SW480 (cell line): ENCODE measurements around the gene MSH5.
"Not testable (repeated sequence)": the region's sequence is repeated elsewhere in the genome, so short reads cannot be mapped to it uniquely, and the experiment has no call there.

Source experiments
- DNase-seq: peaks from one replicate; pipeline ENCODE4 v3.0.0-alpha.2; 2016; ENCODE audit warnings: low spot score

The MSH5 gene

GRCh38 chr6:31739639-31740396, at the start of gene MSH5:
Gene MSH5 (plus strand): TSS chr6:31740005. CDS start chr6:31740467, 462 bp downstream.
- DNase-seq, result peak; percentile 98

- no peak for DNase-seq
Measured at GRCh38 chr6:31690231-31691077, 49.4 kb upstream of the MSH5 start.

- no peak for DNase-seq
Measured at GRCh38 chr6:31691078-31691463, 48.7 kb upstream of the MSH5 start.

- no peak for DNase-seq
Measured at GRCh38 chr6:31691564-31692108, 48.2 kb upstream of the MSH5 start.

- DNase-seq, result no peak
Measured at GRCh38 chr6:31692353-31692752, 47.5 kb upstream of the MSH5 start.

GRCh38 chr6:31692886-31693285, 46.9 kb upstream of the MSH5 start:
- no peak for DNase-seq

GRCh38 chr6:31693535-31693934, 46.3 kb upstream of the MSH5 start:
- DNase-seq, result no peak

- no peak for DNase-seq
Measured at GRCh38 chr6:31697555-31697954, 42.2 kb upstream of the MSH5 start.

- no peak for DNase-seq
Measured at GRCh38 chr6:31700740-31701401, 38.9 kb upstream of the MSH5 start.

GRCh38 chr6:31701666-31702404, 38.0 kb upstream of the MSH5 start:
- no peak for DNase-seq

- DNase-seq, result no peak
Measured at GRCh38 chr6:31702405-31702818, 37.4 kb upstream of the MSH5 start.

- peak; percentile 92 for DNase-seq
Measured at GRCh38 chr6:31702819-31703716, 36.7 kb upstream of the MSH5 start, which contains the start of gene ABHD16A. Gene ABHD16A (minus strand): TSS chr6:31703324. CDS start chr6:31703281, 43 bp downstream.

GRCh38 chr6:31705931-31706330, 33.9 kb upstream of the MSH5 start:
- DNase-seq, result no peak

- DNase-seq, result no peak
Measured at GRCh38 chr6:31706599-31706998, 33.2 kb upstream of the MSH5 start, which contains the start of gene LY6G6F. Gene LY6G6F (plus strand): TSS chr6:31706866. CDS start chr6:31706907, 41 bp downstream.

- DNase-seq, result no peak
Measured at GRCh38 chr6:31707701-31708100, 32.1 kb upstream of the MSH5 start.

- DNase-seq, result no peak
Measured at GRCh38 chr6:31708224-31708623, 31.6 kb upstream of the MSH5 start.

GRCh38 chr6:31709157-31709556, 30.6 kb upstream of the MSH5 start:
- DNase-seq, result not testable (repeated sequence)

GRCh38 chr6:31710523-31711219, 29.1 kb upstream of the MSH5 start:
- DNase-seq, result no peak

- no peak for DNase-seq
Measured at GRCh38 chr6:31711233-31711632, 28.6 kb upstream of the MSH5 start.

- DNase-seq, result peak; percentile 74
Measured at GRCh38 chr6:31712296-31712695, 27.5 kb upstream of the MSH5 start.
